GM12891 (cell line): Measurements from ENCODE around the gene NDUFB7.
A peak's percentile ranks its signal among the peaks of the same experiment; 100 is the strongest.
"Not testable (repeated sequence)": the region's sequence is repeated elsewhere in the genome, so short reads cannot be mapped to it uniquely, and the experiment has no call there.

Source experiments
- DNase-seq: peaks from one replicate; pipeline ENCODE4 v3.0.0; 2011; ENCODE audit warnings: low spot score; ENCODE audit not compliant: insufficient read length
- FAIRE-seq: peaks from 2 replicates; lab custom pipeline; 2011; peaks lifted over from hg19 to GRCh38; lab: Jason Lieb, UNC
- PAX5 ChIP-seq: IDR thresholded peaks from 2 replicates; pipeline ENCODE4 v1.6.1; 2011; ENCODE audit warnings: low read length, moderate library complexity, mild to moderate bottlenecking; ENCODE audit not compliant: insufficient read depth, severe bottlenecking
- POLR2A ChIP-seq: IDR thresholded peaks from 2 replicates; pipeline ENCODE4 v1.6.1; 2011; ENCODE audit warnings: low read depth, low read length, control low read depth
- POLR2AphosphoS5 ChIP-seq: IDR thresholded peaks from 2 replicates; pipeline ENCODE4 v1.6.1; 2011; ENCODE audit warnings: low read depth, low read length, control low read depth
- POU2F2 ChIP-seq: IDR thresholded peaks from 2 replicates; pipeline ENCODE4 v1.6.1; 2011; ENCODE audit warnings: low read depth, mild to moderate bottlenecking, control low read depth, low read length, moderate library complexity
- SPI1 ChIP-seq: IDR thresholded peaks from 2 replicates; pipeline ENCODE4 v1.6.1; 2011; ENCODE audit warnings: low read depth, low read length, control low read depth
- TAF1 ChIP-seq: IDR thresholded peaks from 2 replicates; pipeline ENCODE4 v1.6.1; 2011; ENCODE audit warnings: low read depth, low read length, control low read depth

The NDUFB7 gene

GRCh38 chr19:14553939-14554243 lies 18.0 kb downstream of the NDUFB7 start:
- FAIRE-seq (no peak), DNase-seq (no peak)
- TF ChIP-seq POU2F2: no peak

GRCh38 chr19:14553042-14553938 lies 18.6 kb downstream of the NDUFB7 start:
- DNase-seq (no peak), FAIRE-seq (no peak)
- no peak for TF ChIP-seq SPI1
- TF ChIP-seq TAF1: no peak
- no peak for TF ChIP-seq POLR2A

DNA sequence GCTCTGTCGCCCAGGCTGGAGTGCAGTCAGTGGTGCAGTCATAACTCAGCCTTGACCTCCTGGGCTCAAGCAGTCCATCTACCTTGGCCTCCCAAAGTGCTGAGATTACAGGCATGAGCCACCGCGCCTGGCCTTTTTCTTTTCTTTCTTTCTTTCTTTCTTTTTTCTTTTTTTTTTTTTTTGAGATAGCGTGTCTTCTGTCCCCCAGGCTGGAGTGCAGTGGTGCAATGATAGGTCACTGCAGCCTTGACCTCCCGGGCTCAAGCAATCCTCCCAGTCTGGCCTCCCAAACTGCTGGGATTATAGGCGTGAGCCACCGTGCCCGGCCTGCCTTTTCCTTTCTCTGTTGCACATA lies 19.9 kb downstream of the NDUFB7 start:
- DNase-seq, FAIRE-seq: not testable (repeated sequence)

GRCh38 chr19:14551134-14552005 lies 20.5 kb downstream of the NDUFB7 start:
- 0 out of 2 replicates have a peak, but pooled peaks have one; percentile 18 for TF ChIP-seq POU2F2
- FAIRE-seq (peak; percentile 91), DNase-seq (peak; percentile 76)

- FAIRE-seq: peak; percentile 77
- TF ChIP-seq POU2F2 (no peak), POLR2A (no peak), TAF1 (no peak), PAX5 (no peak), POLR2AphosphoS5 (no peak), SPI1 (no peak)
- DNase-seq: no peak
Observed at GRCh38 chr19:14550201-14550754, 21.6 kb downstream of the NDUFB7 start.

DNA sequence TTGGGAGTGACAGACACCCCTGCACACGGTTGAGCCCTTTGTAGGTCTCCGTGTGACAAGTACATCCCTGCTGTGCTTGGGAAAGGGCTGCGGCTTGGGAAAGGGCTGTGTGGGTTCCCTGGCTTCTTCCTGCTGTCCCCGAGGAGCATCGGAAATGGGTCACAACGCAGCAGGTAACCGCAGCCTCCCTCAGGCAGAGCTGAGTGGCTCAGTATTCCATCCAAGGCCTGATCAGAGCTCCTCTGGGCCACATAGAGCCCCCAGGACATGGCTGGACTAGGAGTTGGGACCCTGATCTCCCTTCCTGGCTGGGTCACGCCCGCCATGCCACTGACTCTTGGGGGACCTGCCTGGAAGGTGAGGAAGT lies 26.2 kb downstream of the NDUFB7 start:
- no peak for FAIRE-seq
- no peak for TF ChIP-seq POLR2A
- TF ChIP-seq SPI1: no peak
- no peak for TF ChIP-seq TAF1
- TF ChIP-seq POU2F2: no peak
- no peak for TF ChIP-seq PAX5
- no peak for TF ChIP-seq POLR2AphosphoS5

DNA sequence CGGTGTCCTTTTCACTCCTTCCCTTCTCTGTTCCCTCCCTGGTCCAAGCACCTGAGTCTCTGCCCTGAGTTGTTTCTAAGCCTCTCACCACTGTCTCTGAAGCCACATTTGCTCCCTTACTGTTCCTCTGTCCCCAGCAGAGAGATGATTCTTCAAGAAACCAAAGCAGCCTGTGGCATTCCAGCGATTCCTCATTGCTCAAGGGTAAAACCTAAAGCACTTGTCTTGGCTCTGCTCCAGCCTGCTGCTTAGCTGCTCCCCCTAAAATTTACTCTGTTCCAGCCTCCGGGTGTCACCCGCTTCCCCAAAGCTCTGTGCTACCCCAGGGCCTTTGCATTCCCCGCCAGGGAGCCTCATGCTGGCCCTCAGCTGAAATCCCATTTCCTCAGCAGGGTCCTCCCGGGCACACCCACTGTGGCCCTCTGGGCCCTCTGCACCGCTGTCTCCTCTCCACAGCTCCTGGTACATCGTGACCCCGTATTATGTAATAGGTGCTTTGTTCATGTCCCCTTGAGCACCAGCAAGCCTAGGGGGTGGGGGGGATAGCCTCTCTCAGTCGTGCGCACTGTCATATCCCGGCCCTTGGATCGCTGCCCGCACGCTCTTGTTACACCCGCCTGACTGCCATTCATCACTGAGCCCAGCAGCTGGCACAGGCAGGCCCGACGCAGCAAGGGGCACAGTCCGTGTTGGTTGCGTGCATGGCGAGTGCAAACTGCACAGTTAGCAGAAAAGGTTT lies 26.7 kb downstream of the NDUFB7 start:
- FAIRE-seq: no peak
- TF ChIP-seq POU2F2 (no peak), TAF1 (no peak), SPI1 (no peak), POLR2AphosphoS5 (no peak), PAX5 (no peak), POLR2A (no peak)
- DNase-seq: no peak

More for the DNA sequence above, 26.2 kb downstream of the NDUFB7 start:
- no peak for DNase-seq

DNA sequence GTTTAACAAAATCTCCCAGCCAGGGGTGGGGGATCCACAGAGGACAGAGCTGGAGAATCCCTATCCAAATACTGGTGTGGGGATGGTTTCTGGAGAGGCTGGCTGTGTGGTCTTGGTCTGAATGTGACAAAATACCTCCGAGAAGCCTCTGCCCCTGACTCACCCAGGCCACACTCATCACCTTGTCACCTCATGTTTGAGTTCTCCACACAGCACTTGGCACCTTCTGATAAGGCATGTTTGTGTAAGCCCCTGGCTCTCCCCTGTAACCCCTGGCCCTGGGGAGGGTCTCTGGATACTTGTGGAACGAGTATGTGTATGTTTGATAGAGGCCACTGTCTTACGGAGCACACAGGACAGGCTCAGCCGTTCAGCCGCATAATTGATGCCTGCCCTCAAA lies 27.8 kb downstream of the NDUFB7 start:
- TF ChIP-seq TAF1 (no peak), PAX5 (no peak), POLR2AphosphoS5 (no peak), POU2F2 (no peak)
- DNase-seq (no peak), FAIRE-seq (no peak)

DNA sequence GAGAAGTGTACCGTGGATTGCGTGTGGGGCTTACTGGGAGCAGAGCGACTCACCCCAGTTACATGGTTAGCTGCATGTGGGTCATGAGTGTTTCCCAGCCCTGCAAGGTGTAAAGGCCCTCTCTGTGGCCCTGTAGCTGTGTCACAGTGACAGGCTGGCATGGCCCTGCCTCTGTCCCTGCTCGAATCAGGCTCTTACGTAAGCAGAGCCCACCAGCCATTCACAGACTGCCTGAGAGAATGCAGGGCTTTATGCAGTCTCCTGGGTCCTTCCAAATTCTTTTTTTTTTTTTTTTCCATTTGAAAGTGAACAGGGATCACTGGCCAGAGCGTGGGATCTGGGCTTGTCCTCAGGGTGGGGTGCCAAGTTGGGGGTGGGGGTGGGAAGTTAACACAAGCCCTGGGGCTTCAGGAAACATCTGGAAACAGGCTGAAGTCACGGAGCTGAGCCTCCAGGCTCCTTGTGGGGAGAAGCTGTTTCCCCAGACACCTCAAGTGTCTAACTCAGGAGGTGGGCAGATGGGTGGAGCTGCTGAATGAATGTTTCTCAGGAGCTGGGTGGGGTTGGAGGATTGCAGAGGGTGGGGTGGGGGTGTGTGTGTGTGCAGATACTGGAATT lies 29.0 kb downstream of the NDUFB7 start:
- FAIRE-seq (no peak), DNase-seq (no peak)
- TF ChIP-seq POLR2A (no peak), SPI1 (no peak), POLR2AphosphoS5 (no peak), PAX5 (no peak), TAF1 (no peak), POU2F2 (no peak)

- DNase-seq, FAIRE-seq: not testable (repeated sequence)
Observed at GRCh38 chr19:14541979-14542378, 29.9 kb downstream of the NDUFB7 start.
